Keratinocyte (primary cell): ENCODE measurements around the gene AKAP6. TPM values are rescaled to one million over a fixed set of nuclear protein-coding genes. Genes with fewer than 3 reads are reported as not detected.

ENCODE experiments used
- DNase-seq: peaks from one replicate; pipeline ENCODE4 v3.0.0-alpha.2; 2011; ENCODE audit warnings: low read depth, missing footprints, low spot score
- FAIRE-seq: peaks from 2 replicates; lab custom pipeline; 2011; peaks lifted over from hg19 to GRCh38; lab: Jason Lieb, UNC
- H2AFZ ChIP-seq: 2 replicates; pipeline ENCODE4 v1.6.0; 2012; ENCODE audit warnings: low read length, control low read depth, inconsistent platforms; ENCODE audit not compliant: control insufficient read depth
- H3K27ac ChIP-seq: 2 replicates; pipeline ENCODE4 v1.5.1; 2011; ENCODE audit warnings: low read length; ENCODE audit not compliant: control insufficient read depth, insufficient read depth
- H3K27me3 ChIP-seq: 3 replicates; pipeline ENCODE4 v1.6.0; 2011; ENCODE audit warnings: low read length; ENCODE audit not compliant: control insufficient read depth, insufficient read depth; ENCODE audit errors: extremely low read depth
- H3K36me3 ChIP-seq, 2 experiments: 2 replicates in 1 of 2; 3 replicates in 1 of 2; pipeline ENCODE4 v1.5.1; 2011; ENCODE audit warnings: low read length in 2 of 2, mild to moderate bottlenecking in 1 of 2; ENCODE audit not compliant: control insufficient read depth in 2 of 2, insufficient read depth in 2 of 2; ENCODE audit errors: extremely low read depth in 1 of 2
- H3K4me1 ChIP-seq: 3 replicates; pipeline ENCODE4 v1.5.1; 2011; ENCODE audit warnings: low read length; ENCODE audit not compliant: control insufficient read depth, insufficient read depth; ENCODE audit errors: extremely low read depth
- H3K4me2 ChIP-seq: 3 replicates; pipeline ENCODE4 v1.6.0; 2011; ENCODE audit warnings: low read depth, low read length; ENCODE audit not compliant: control insufficient read depth, insufficient read depth; ENCODE audit errors: extremely low read depth
- H3K4me3 ChIP-seq, 3 experiments: fragments of 200-600 bp in 1 of 3; sonication (generic) in 1 of 3; 2 replicates in 2 of 3; 3 replicates in 1 of 3; pipeline ENCODE4 v1.5.1; 2011 to 2016; ENCODE audit warnings: low read length in 3 of 3, mild to moderate bottlenecking in 3 of 3, control low read depth in 2 of 3, inconsistent platforms in 1 of 3, low read depth in 1 of 3, mixed read lengths in 1 of 3, mixed run types in 1 of 3, moderate library complexity in 1 of 3; ENCODE audit not compliant: control insufficient read depth in 2 of 3, insufficient read depth in 2 of 3; ENCODE audit errors: extremely low read depth in 1 of 3
- H3K79me2 ChIP-seq: 2 replicates; pipeline ENCODE4 v1.6.0; 2012; ENCODE audit warnings: low read length; ENCODE audit not compliant: control insufficient read depth, insufficient read depth
- H3K9ac ChIP-seq: 3 replicates; pipeline ENCODE4 v1.6.0; 2011; ENCODE audit warnings: low read length; ENCODE audit not compliant: control insufficient read depth, insufficient read depth; ENCODE audit errors: extremely low read depth
- H3K9me1 ChIP-seq: 3 replicates; pipeline ENCODE4 v1.6.0; 2011; ENCODE audit warnings: low read length; ENCODE audit not compliant: control insufficient read depth, insufficient read depth; ENCODE audit errors: extremely low read depth
- H3K9me3 ChIP-seq: 2 replicates; pipeline ENCODE4 v1.5.1; 2012; ENCODE audit warnings: low read depth, low read length; ENCODE audit not compliant: control insufficient read depth
- H4K20me1 ChIP-seq: 3 replicates; pipeline ENCODE4 v1.6.0; 2011; ENCODE audit warnings: low read length; ENCODE audit not compliant: control insufficient read depth, insufficient read depth; ENCODE audit errors: extremely low read depth
- CTCF ChIP-seq, 3 experiments: IDR thresholded peaks in 1 of 3; conservative IDR thresholded peaks in 1 of 3; optimal IDR thresholded peaks in 1 of 3; 2 replicates in 2 of 3; 3 replicates in 1 of 3; pipeline versions ENCODE3 to v1.5.1; 2011; ENCODE audit warnings: low read length in 3 of 3, mild to moderate bottlenecking in 3 of 3, moderate library complexity in 2 of 3, control low read depth in 1 of 3, inconsistent platforms in 1 of 3; ENCODE audit not compliant: insufficient read depth in 2 of 3; ENCODE audit errors: extremely low read depth in 1 of 3
- EZH2 ChIP-seq: IDR thresholded peaks from one replicate; pipeline ENCODE4 v1.6.1; 2012; ENCODE audit warnings: inconsistent platforms, mild to moderate bottlenecking, low read length, moderate library complexity
- dilution Hi-C: fragments of 300-500 bp; cut with MboI; formaldehyde crosslinking; loops from one replicate; pipeline ENCODE4 v1.7.0; 2020; ENCODE audit warnings: low sequenced_read_pairs; ENCODE audit not compliant: extremely low pct_ligation_motif_present
- polyA plus RNA-seq, 5 experiments: library from polyadenylated mRNA; depleted of rRNA in 3 of 5; stranded (reverse) in 3 of 5; stranded (forward) in 1 of 5; unstranded in 1 of 5; fragments of >200 nt; gene quantifications; 1 replicate in 1 of 5; 2 replicates in 3 of 5; 3 replicates in 1 of 5; pipeline versions ENCODE4 v1.2.1 to v1.2.3, GENCODE V29; 2011 to 2012; ENCODE audit warnings: missing spikeins in 2 of 5, low read depth in 1 of 5, low replicate concordance in 1 of 5

The AKAP6 gene
- polyA plus RNA-seq, 1 donor (not counting 4 experiments of a cell fraction or from before 2014, with no cell fraction given): 2.0 TPM

- H3K4me2 ChIP-seq: no peak overlapping the region
- H3K9me3 ChIP-seq: no peaks in the 10 kb centered on the region
- no peaks in the 10 kb centered on the region for H3K27me3 ChIP-seq
- no peak for FAIRE-seq
- H3K4me1 ChIP-seq: no peaks in the 10 kb centered on the region
- H3K27ac ChIP-seq: no peak overlapping the region
- no peaks in the 10 kb centered on the region for H3K36me3 ChIP-seq
- H3K9me1 ChIP-seq: no peaks in the 10 kb centered on the region
- no peak for TF ChIP-seq EZH2
- TF ChIP-seq CTCF (optimal IDR thresholded peaks at IDR 0.05 in 1 of 3, IDR thresholded peaks at IDR 0.05 in 1 of 3, conservative IDR thresholded peaks at IDR 0.05 in 1 of 3; ENCODE audit: extremely low read depth in 1 of 3, insufficient read depth in 2 of 3, low read length in 3 of 3): no peak
- dilution Hi-C loops: no loop called here
- H2AFZ ChIP-seq: no peak overlapping the region
- H4K20me1 ChIP-seq: no peaks in the 10 kb centered on the region
- DNase-seq: no peak
- H3K79me2 ChIP-seq: no peaks in the 10 kb centered on the region
- H3K4me3 ChIP-seq: no peak overlapping the region
- H3K9ac ChIP-seq: no peak overlapping the region
These were observed 99.8 kb downstream of the AKAP6 start for GRCh38 chr14:32428875-32429274.

GRCh38 chr14:32430326-32430725 lies 101.2 kb downstream of the AKAP6 start:
- no peak for FAIRE-seq
- H3K9me3 ChIP-seq: no peaks in the 10 kb centered on the region
- no peaks in the 10 kb centered on the region for H4K20me1 ChIP-seq
- no peak overlapping the region for H3K4me3 ChIP-seq
- H3K9me1 ChIP-seq: no peaks in the 10 kb centered on the region
- H2AFZ ChIP-seq: no peak overlapping the region
- H3K4me1 ChIP-seq: no peaks in the 10 kb centered on the region
- dilution Hi-C loops: no loop called here
- H3K79me2 ChIP-seq: no peaks in the 10 kb centered on the region
- TF ChIP-seq EZH2: no peak
- no peak for TF ChIP-seq CTCF (optimal IDR thresholded peaks at IDR 0.05 in 1 of 3, IDR thresholded peaks at IDR 0.05 in 1 of 3, conservative IDR thresholded peaks at IDR 0.05 in 1 of 3; ENCODE audit: extremely low read depth in 1 of 3, insufficient read depth in 2 of 3, low read length in 3 of 3)
- no peaks in the 10 kb centered on the region for H3K36me3 ChIP-seq
- H3K27ac ChIP-seq: no peak overlapping the region
- DNase-seq: no peak
- no peaks in the 10 kb centered on the region for H3K27me3 ChIP-seq
- H3K4me2 ChIP-seq: no peak overlapping the region
- no peak overlapping the region for H3K9ac ChIP-seq
